Upper lobe of left lung (tissue), 4 donors: Measurements from ENCODE around the gene OR51B5.
"Not testable (repeated sequence)": the region's sequence is repeated elsewhere in the genome, so short reads cannot be mapped to it uniquely, and the experiment has no call there.

Source experiments
- CTCF ChIP-seq, 6 experiments: fragments of 450-650 bp in 4 of 6; fragments of 200-600 bp in 2 of 6; sonication (generic) in 2 of 6; IDR thresholded peaks; one replicate each; pipeline ENCODE4 v1.5.1; 2016 to 2019; ENCODE audit warnings: antibody characterized with exemption in 6 of 6
- POLR2A ChIP-seq, 4 donors: fragments of 450-650 bp; IDR thresholded peaks; one replicate each; pipeline ENCODE4 v1.5.1; 2016 to 2017; ENCODE audit warnings: antibody characterized with exemption in 4 of 4, mild to moderate bottlenecking in 2 of 4

- TF ChIP-seq POLR2A, CTCF (IDR thresholded peaks at IDR 0.05): not testable (repeated sequence)
Measured at GRCh38 chr11:5366365-5366764, 23.0 kb upstream of the OR51B5 start.
